GM19099 (cell line): ENCODE measurements around the gene KIF21A.

Experiments
- POLR2A ChIP-seq: IDR thresholded peaks from 3 replicates; pipeline ENCODE4 v1.6.1; 2011; ENCODE audit warnings: low read depth; ENCODE audit not compliant: insufficient read length; ENCODE audit errors: extremely low read depth

KIF21A gene, protein sequence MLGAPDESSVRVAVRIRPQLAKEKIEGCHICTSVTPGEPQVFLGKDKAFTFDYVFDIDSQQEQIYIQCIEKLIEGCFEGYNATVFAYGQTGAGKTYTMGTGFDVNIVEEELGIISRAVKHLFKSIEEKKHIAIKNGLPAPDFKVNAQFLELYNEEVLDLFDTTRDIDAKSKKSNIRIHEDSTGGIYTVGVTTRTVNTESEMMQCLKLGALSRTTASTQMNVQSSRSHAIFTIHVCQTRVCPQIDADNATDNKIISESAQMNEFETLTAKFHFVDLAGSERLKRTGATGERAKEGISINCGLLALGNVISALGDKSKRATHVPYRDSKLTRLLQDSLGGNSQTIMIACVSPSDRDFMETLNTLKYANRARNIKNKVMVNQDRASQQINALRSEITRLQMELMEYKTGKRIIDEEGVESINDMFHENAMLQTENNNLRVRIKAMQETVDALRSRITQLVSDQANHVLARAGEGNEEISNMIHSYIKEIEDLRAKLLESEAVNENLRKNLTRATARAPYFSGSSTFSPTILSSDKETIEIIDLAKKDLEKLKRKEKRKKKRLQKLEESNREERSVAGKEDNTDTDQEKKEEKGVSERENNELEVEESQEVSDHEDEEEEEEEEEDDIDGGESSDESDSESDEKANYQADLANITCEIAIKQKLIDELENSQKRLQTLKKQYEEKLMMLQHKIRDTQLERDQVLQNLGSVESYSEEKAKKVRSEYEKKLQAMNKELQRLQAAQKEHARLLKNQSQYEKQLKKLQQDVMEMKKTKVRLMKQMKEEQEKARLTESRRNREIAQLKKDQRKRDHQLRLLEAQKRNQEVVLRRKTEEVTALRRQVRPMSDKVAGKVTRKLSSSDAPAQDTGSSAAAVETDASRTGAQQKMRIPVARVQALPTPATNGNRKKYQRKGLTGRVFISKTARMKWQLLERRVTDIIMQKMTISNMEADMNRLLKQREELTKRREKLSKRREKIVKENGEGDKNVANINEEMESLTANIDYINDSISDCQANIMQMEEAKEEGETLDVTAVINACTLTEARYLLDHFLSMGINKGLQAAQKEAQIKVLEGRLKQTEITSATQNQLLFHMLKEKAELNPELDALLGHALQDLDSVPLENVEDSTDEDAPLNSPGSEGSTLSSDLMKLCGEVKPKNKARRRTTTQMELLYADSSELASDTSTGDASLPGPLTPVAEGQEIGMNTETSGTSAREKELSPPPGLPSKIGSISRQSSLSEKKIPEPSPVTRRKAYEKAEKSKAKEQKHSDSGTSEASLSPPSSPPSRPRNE (N-terminal part only)

GRCh38 chr12:39443081-39443928 lies at the start of gene KIF21A:
KIF21A (minus strand) TSS chr12:39443120; CDS start chr12:39442970, 150 bp downstream.
- peak; percentile 90 for TF ChIP-seq POLR2A

- TF ChIP-seq POLR2A = no peak
These were observed 47.8 kb upstream of the KIF21A start for GRCh38 chr12:39490500-39491282.

- no peak for TF ChIP-seq POLR2A
These were observed 40.7 kb upstream of the KIF21A start for GRCh38 chr12:39483597-39483996.

GRCh38 chr12:39483042-39483441 lies 40.1 kb upstream of the KIF21A start:
- no peak for TF ChIP-seq POLR2A

DNA sequence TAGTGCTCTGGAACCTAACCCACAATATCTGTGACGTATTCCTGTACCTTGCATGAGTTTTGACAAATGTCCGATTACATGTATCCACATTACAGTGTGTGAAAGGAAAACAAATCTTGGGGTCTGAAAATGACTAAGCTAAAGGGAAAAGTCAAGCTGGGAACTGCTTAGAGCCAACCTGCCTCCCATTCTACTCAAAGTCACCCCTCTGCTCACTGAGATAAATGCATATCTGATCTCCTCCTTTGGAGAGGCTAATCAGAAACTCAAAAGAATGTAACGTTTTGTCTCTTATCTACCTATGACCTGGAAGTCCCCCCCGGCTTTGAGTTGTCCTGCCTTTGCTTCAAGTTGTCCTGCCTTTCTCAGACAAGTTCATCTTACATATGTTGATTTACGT lies 34.0 kb upstream of the KIF21A start:
- TF ChIP-seq POLR2A = no peak

DNA sequence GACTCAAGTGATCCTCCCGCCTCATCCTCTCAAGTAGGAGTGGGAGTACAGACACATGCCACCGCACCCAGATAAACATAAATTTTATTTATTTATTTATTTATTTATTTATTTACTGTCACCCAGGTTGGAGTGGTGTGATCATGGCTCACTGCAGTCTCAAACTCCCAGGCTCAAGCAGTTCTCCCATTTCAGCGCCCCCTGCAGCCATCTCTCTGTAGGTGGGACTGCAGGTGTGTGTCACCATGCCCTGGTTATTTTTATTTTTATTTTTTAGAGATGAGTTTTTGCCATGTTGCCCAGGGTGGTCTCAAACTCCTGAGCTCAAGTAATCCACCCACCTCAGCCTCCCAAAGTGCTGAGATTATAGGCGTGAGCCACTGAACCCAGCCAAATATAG lies 33.2 kb upstream of the KIF21A start:
- no peak for TF ChIP-seq POLR2A

GRCh38 chr12:39467432-39467870 lies 24.5 kb upstream of the KIF21A start:
- no peak for TF ChIP-seq POLR2A

DNA sequence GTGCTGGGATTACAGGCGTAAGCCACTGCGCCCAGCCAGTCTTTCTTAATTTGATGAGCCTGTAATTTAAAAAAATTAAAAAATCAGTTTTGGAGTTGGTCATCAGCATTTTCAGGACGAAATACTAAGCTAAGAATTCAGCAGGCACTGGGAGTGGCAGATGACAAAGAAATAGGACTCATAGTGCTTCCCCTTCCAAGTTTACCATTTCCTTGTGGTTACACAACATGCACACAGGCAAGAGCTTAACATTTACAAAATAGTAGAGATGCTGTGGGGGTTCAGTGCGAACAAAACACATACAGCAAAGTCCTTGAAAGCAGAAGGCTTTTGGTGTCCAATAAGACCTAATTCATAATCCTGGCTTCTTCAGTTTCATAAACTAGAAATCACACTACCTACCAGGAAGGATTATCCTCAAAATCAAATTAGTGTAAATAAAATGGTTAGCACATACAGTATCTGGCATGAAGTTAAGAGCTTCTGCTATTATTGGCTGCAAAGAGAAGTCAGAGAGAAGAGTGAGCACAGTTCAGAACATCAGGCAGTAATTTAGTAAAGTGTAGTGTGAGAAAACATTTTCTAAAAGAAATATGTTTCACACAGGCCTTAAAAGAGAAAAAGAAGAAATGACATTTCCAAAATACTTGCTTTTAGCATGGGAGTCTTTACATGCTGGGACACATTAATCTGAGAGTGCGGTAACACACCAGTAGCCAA lies 22.2 kb upstream of the KIF21A start:
- TF ChIP-seq POLR2A = no peak

DNA sequence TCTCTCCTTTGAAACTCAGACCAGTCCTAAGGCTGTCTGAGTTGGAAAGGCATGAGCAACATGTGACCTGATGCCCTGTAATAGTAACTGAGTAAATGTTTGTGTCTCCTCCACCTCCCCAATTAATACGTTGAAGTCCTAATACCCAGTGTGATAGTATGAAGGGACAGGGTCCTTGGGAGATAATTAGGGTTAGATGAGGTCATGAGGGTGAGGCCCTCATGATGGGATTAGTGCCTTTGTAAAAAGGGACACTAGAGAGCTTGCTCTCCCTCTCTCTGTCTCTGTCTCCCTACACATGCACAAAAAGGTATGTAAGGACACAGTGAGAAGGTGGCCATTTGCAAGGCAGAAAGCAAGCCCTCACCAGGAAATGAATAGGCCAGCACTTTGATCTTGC lies 18.1 kb upstream of the KIF21A start:
- TF ChIP-seq POLR2A = no peak

- no peak for TF ChIP-seq POLR2A
These were observed 16.1 kb upstream of the KIF21A start for GRCh38 chr12:39459027-39459434.

DNA sequence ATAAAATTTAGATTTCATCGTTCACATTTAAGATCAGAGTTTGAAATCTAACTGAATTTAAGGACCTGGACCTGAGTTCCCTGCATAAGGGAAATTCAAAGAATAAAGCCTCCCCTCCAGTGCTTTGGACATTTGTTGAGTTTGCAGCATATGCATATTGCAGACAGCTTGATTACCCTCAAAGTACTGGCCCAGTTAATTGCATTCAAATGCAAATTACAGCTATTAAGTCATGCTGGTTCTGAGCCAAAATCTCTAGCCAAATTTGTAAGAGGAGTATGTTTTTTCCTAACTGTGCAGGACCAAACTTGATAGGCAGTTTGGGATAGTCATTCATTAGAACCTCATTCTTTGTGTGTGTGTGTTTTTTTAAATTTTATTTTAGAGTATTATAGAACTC lies 9.1 kb upstream of the KIF21A start:
- TF ChIP-seq POLR2A = no peak

DNA sequence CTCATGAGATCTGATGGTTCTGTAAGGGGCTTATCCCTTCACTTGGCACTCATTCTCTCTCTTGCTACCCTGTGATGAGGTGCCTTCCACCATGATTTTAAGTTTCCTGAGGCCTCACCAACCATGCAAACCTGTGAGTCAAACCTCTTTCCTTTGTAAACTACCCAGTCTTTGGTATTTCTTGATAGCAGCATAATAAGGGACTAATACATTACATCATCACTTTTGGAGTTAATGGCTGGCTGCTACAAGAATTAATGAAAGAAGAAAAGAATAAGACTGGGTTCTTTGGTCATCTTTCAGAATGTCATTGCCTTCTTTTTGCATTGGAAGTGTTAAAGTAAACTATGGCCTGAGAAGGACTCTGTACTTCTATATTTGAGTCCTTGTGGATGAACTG lies 5.1 kb upstream of the KIF21A start:
- TF ChIP-seq POLR2A = no peak

DNA sequence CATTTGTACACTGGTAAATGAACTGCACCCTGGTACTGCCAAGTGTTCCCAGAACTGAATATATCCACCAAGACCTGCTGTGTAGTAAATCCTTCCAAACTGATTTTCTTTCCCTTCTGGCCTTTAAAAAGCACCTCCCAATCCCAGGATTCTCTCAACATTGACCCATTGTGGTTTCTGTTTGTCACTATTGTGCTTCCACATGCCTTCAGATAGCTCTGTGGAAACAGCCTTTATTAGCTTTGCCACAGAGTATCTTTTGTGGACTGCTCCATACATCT lies 949 bp upstream of the KIF21A start:
- no peak for TF ChIP-seq POLR2A
